HepG2 (cell line): Measurements from ENCODE around the gene BDH2. TPM values are rescaled to one million over a fixed set of nuclear protein-coding genes. Genes with fewer than 3 reads are reported as not detected.

Source experiments
- AGO1 ChIP-seq: fragments of 200-400 bp; formaldehyde crosslinking; IDR thresholded peaks from 2 replicates; pipeline ENCODE4 v1.6.1; 2017; ENCODE audit warnings: mild to moderate bottlenecking, low read depth, low read length, moderate library complexity; ENCODE audit not compliant: poor library complexity, severe bottlenecking
- EHMT2 ChIP-seq: fragments of 200-600 bp; sonication (generic); IDR thresholded peaks from 2 replicates; pipeline ENCODE4 v1.7.0; 2017; ENCODE audit warnings: antibody characterized with exemption, low read depth, low read length, borderline replicate concordance
- ETV5 ChIP-seq: IDR thresholded peaks from 2 replicates; pipeline ENCODE4 v1.6.1; 2018; ENCODE audit warnings: missing biosample characterization, missing genetic modification reagents, inconsistent platforms, borderline replicate concordance
- HOXA3 ChIP-seq: sonication (generic); formaldehyde crosslinking; IDR thresholded peaks from 2 replicates; pipeline ENCODE4 v1.5.0; 2020; ENCODE audit warnings: missing genetic modification reagents
- ISL2 ChIP-seq: sonication (generic); formaldehyde crosslinking; IDR thresholded peaks from 2 replicates; pipeline ENCODE4 v1.5.0; 2020; ENCODE audit warnings: missing genetic modification reagents
- JUND ChIP-seq: sonication (generic); formaldehyde crosslinking; IDR thresholded peaks from 2 replicates; pipeline ENCODE4 v1.8.0; 2022; ENCODE audit warnings: mild to moderate bottlenecking, missing genetic modification reagents
- KLF9 ChIP-seq: IDR thresholded peaks from 2 replicates; pipeline ENCODE4 v1.6.1; 2016; ENCODE audit warnings: low read depth
- MEF2D ChIP-seq: sonication (generic); formaldehyde crosslinking; IDR thresholded peaks from 2 replicates; pipeline ENCODE4 v1.5.1; 2020; ENCODE audit warnings: mild to moderate bottlenecking, missing genetic modification reagents
- PHF5A ChIP-seq: IDR thresholded peaks from one replicate; pipeline ENCODE4 v1.6.1; 2018; ENCODE audit warnings: low read depth, missing genetic modification reagents; ENCODE audit not compliant: unreplicated experiment
- RARG ChIP-seq: sonication (generic); formaldehyde crosslinking; IDR thresholded peaks from 2 replicates; pipeline ENCODE4 v1.4.0; 2020; ENCODE audit warnings: low read depth, mild to moderate bottlenecking, missing genetic modification reagents
- SAFB2 ChIP-seq: sonication (generic); formaldehyde crosslinking; IDR thresholded peaks from 2 replicates; pipeline ENCODE4 v1.5.1; 2020; ENCODE audit warnings: missing genetic modification reagents, low read depth, mild to moderate bottlenecking, borderline replicate concordance
- SMARCC2 ChIP-seq: fragments of 450-650 bp; IDR thresholded peaks from 2 replicates; pipeline ENCODE4 v1.6.1; 2017; ENCODE audit warnings: antibody characterized with exemption, mild to moderate bottlenecking
- TBP ChIP-seq: sonication (generic); formaldehyde crosslinking; IDR thresholded peaks from 2 replicates; pipeline ENCODE4 v1.5.0; 2020; ENCODE audit warnings: missing genetic modification reagents
- ZBTB1 ChIP-seq: sonication (generic); formaldehyde crosslinking; IDR thresholded peaks from 2 replicates; pipeline ENCODE4 v1.4.0; 2020; ENCODE audit warnings: missing genetic modification reagents, borderline replicate concordance
- ZC3H4 ChIP-seq: sonication (generic); formaldehyde crosslinking; IDR thresholded peaks from 2 replicates; pipeline ENCODE4 v1.4.0; 2020; ENCODE audit warnings: missing genetic modification reagents, borderline replicate concordance
- ZFAT ChIP-seq: sonication (generic); formaldehyde crosslinking; conservative IDR thresholded peaks from 2 replicates; pipeline ENCODE4 v1.8.1; 2023; ENCODE audit warnings: missing genetic modification reagents, inconsistent platforms
- ZNF296 ChIP-seq: sonication (generic); formaldehyde crosslinking; conservative IDR thresholded peaks from 2 replicates; pipeline ENCODE4 v1.5.0; 2020; ENCODE audit warnings: mild to moderate bottlenecking, missing genetic modification reagents
- ZNF367 ChIP-seq: sonication (generic); formaldehyde crosslinking; IDR thresholded peaks from 2 replicates; pipeline ENCODE4 v1.4.0; 2020; ENCODE audit warnings: missing genetic modification reagents, borderline replicate concordance
- ZNF746 ChIP-seq: sonication (generic); formaldehyde crosslinking; IDR thresholded peaks from 2 replicates; pipeline ENCODE4 v1.8.0; 2022; ENCODE audit warnings: mild to moderate bottlenecking, missing genetic modification reagents
- polyA plus RNA-seq, 8 experiments: library from polyadenylated mRNA; depleted of rRNA in 3 of 8; stranded (reverse) in 7 of 8; unstranded in 1 of 8; fragments of >200 nt; fragmentation: Illumina TruSeq in 4 of 8; extraction: Trizol in 4 of 8; gene quantifications; 2 replicates each; pipeline versions ENCODE4 v1.2.1 to v1.2.3, GENCODE V29; 2011 to 2016; ENCODE audit warnings: low read depth in 4 of 8, missing spikeins in 1 of 8, mixed read lengths in 1 of 8; ENCODE audit not compliant: insufficient read depth in 1 of 8
- total RNA-seq, 5 experiments: library from RNA; depleted of rRNA; stranded (reverse); fragments of >200 nt; fragmentation: Illumina TruSeq; extraction: Trizol; gene quantifications; 2 replicates each; pipeline ENCODE4 v1.2.3, GENCODE V29; 2016; ENCODE audit warnings: low read depth in 1 of 5
- TF ChIP-seq, protein P1 (sequence below): fragments of 450-650 bp; IDR thresholded peaks from 2 replicates; pipeline ENCODE4 v1.6.1; 2017
- TF ChIP-seq, protein P2 (sequence below): sonication (generic); formaldehyde crosslinking; IDR thresholded peaks from 2 replicates; pipeline ENCODE4 v1.5.0; 2020; ENCODE audit warnings: missing genetic modification reagents
- TF ChIP-seq, protein P3 (sequence below): sonication (generic); formaldehyde crosslinking; IDR thresholded peaks from 2 replicates; pipeline ENCODE4 v1.4.0; 2020; ENCODE audit warnings: mild to moderate bottlenecking, missing genetic modification reagents
- TF ChIP-seq, protein P4 (sequence below): IDR thresholded peaks from 2 replicates; pipeline ENCODE4 v1.6.1; 2018; ENCODE audit warnings: missing genetic modification reagents
- TF ChIP-seq, protein P5 (sequence below): sonication (generic); formaldehyde crosslinking; IDR thresholded peaks from 2 replicates; pipeline ENCODE4 v1.8.1; 2023; ENCODE audit warnings: mild to moderate bottlenecking, inconsistent platforms, moderate library complexity, missing genetic modification reagents, borderline replicate concordance
- TF ChIP-seq, protein P6 (sequence below): sonication (generic); formaldehyde crosslinking; IDR thresholded peaks from 2 replicates; pipeline ENCODE4 v1.4.0; 2020; ENCODE audit warnings: missing genetic modification reagents, borderline replicate concordance

BDH2 gene
- total and polyA plus RNA-seq, 2 of the 13 experiments (the other 11 are each of a cell fraction or from before 2014, with no cell fraction given): 34.8 to 46.2 TPM

DNA sequence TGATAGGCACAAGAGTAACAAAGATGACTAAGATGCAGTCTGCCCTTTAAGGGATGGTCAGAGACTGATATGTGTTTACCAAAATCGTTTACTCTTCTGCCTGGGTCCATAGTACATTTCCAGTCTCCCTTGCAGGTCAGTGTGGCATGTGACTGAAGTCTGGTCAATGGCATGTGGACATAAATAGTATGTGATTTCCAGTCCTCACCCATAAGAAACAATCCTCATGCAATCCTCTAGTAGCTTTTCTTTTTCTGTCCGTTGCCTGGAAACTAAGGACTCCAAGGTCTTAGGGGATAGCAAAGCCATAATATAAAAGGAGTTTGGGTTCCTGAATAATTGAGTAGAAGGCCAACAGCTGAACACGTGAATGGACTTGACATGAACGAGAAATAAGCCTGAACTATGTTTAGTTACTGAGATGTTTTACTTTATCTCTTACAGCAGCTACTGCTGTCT lies 24.2 kb downstream of the BDH2 start (continued):
- TF ChIP-seq, protein P1, sequence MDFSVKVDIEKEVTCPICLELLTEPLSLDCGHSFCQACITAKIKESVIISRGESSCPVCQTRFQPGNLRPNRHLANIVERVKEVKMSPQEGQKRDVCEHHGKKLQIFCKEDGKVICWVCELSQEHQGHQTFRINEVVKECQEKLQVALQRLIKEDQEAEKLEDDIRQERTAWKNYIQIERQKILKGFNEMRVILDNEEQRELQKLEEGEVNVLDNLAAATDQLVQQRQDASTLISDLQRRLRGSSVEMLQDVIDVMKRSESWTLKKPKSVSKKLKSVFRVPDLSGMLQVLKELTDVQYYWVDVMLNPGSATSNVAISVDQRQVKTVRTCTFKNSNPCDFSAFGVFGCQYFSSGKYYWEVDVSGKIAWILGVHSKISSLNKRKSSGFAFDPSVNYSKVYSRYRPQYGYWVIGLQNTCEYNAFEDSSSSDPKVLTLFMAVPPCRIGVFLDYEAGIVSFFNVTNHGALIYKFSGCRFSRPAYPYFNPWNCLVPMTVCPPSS: no peak
- TF ChIP-seq, protein P2, sequence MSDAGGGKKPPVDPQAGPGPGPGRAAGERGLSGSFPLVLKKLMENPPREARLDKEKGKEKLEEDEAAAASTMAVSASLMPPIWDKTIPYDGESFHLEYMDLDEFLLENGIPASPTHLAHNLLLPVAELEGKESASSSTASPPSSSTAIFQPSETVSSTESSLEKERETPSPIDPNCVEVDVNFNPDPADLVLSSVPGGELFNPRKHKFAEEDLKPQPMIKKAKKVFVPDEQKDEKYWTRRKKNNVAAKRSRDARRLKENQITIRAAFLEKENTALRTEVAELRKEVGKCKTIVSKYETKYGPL (CRISPR knock-in tag): no peak
- no peak for TF ChIP-seq ZC3H4 (CRISPR knock-in tag)
- no peak for TF ChIP-seq SAFB2 (CRISPR knock-in tag)
- no peak for TF ChIP-seq AGO1
- TF ChIP-seq RARG (CRISPR knock-in tag): no peak
- TF ChIP-seq HOXA3 (CRISPR knock-in tag): peak; percentile 71
- TF ChIP-seq ETV5: peak; percentile 27; the same call in 1 of the 2 replicates
- no peak for TF ChIP-seq TBP (CRISPR knock-in tag)
- peak; percentile 33; the same call in 1 of the 2 replicates for TF ChIP-seq EHMT2
- TF ChIP-seq KLF9 (CRISPR knock-in tag): no peak
- TF ChIP-seq ZNF296 (CRISPR knock-in tag): no peak
- TF ChIP-seq, protein P3, sequence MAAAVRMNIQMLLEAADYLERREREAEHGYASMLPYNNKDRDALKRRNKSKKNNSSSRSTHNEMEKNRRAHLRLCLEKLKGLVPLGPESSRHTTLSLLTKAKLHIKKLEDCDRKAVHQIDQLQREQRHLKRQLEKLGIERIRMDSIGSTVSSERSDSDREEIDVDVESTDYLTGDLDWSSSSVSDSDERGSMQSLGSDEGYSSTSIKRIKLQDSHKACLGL (CRISPR knock-in tag): no peak
- TF ChIP-seq, protein P4, sequence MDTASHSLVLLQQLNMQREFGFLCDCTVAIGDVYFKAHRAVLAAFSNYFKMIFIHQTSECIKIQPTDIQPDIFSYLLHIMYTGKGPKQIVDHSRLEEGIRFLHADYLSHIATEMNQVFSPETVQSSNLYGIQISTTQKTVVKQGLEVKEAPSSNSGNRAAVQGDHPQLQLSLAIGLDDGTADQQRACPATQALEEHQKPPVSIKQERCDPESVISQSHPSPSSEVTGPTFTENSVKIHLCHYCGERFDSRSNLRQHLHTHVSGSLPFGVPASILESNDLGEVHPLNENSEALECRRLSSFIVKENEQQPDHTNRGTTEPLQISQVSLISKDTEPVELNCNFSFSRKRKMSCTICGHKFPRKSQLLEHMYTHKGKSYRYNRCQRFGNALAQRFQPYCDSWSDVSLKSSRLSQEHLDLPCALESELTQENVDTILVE: no peak; the same call in 1 of the 2 replicates
- TF ChIP-seq ZNF367: no peak
- no peak for TF ChIP-seq ZFAT (CRISPR knock-in tag)
- peak; percentile 78 for TF ChIP-seq MEF2D
- TF ChIP-seq PHF5A: peak; percentile 73
- no peak for TF ChIP-seq ZNF746 (CRISPR knock-in tag)
- TF ChIP-seq ISL2 (CRISPR knock-in tag): peak; percentile 77
- no peak for TF ChIP-seq ZBTB1
- TF ChIP-seq, protein P5, sequence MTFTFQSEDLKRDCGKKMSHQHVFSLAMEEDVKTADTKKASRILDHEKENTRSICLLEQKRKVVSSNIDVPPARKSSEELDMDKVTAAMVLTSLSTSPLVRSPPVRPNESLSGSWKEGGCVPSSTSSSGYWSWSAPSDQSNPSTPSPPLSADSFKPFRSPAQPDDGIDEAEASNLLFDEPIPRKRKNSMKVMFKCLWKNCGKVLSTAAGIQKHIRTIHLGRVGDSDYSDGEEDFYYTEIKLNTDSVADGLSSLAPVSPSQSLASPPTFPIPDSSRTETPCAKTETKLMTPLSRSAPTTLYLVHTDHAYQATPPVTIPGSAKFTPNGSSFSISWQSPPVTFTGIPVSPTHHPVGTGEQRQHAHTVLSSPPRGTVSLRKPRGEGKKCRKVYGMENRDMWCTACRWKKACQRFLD: no peak
- TF ChIP-seq SMARCC2: no peak
- TF ChIP-seq, protein P6, sequence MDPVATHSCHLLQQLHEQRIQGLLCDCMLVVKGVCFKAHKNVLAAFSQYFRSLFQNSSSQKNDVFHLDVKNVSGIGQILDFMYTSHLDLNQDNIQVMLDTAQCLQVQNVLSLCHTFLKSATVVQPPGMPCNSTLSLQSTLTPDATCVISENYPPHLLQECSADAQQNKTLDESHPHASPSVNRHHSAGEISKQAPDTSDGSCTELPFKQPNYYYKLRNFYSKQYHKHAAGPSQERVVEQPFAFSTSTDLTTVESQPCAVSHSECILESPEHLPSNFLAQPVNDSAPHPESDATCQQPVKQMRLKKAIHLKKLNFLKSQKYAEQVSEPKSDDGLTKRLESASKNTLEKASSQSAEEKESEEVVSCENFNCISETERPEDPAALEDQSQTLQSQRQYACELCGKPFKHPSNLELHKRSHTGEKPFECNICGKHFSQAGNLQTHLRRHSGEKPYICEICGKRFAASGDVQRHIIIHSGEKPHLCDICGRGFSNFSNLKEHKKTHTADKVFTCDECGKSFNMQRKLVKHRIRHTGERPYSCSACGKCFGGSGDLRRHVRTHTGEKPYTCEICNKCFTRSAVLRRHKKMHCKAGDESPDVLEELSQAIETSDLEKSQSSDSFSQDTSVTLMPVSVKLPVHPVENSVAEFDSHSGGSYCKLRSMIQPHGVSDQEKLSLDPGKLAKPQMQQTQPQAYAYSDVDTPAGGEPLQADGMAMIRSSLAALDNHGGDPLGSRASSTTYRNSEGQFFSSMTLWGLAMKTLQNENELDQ (CRISPR knock-in tag): no peak
- peak; percentile 55; the same call in 1 of the 2 replicates for TF ChIP-seq JUND (CRISPR knock-in tag)
